ENCODE data around the gene LRMDA.

DNA sequence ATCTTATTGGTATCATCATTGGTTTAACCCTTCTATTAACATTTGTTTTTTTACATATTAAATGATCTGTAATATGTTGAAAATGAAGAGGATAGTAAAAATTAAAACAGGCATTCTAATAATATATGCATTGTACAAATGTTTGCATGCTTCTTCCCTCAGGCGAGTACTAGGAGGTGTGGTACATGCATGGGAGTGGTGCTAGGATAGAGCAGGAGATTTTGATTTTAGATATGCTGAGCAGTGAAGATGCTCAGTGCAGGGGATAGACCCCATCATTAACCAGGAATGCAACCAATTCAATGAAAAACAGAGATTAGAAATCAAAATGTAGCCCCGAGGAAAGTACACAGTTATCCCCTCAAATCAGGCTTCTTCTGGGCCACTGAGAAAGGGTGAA is 916.4 kb downstream of the LRMDA start:
- no peak for TF ChIP-seq CEBPB (IDR thresholded peaks at IDR 0.05)
- TF ChIP-seq, protein P1, sequence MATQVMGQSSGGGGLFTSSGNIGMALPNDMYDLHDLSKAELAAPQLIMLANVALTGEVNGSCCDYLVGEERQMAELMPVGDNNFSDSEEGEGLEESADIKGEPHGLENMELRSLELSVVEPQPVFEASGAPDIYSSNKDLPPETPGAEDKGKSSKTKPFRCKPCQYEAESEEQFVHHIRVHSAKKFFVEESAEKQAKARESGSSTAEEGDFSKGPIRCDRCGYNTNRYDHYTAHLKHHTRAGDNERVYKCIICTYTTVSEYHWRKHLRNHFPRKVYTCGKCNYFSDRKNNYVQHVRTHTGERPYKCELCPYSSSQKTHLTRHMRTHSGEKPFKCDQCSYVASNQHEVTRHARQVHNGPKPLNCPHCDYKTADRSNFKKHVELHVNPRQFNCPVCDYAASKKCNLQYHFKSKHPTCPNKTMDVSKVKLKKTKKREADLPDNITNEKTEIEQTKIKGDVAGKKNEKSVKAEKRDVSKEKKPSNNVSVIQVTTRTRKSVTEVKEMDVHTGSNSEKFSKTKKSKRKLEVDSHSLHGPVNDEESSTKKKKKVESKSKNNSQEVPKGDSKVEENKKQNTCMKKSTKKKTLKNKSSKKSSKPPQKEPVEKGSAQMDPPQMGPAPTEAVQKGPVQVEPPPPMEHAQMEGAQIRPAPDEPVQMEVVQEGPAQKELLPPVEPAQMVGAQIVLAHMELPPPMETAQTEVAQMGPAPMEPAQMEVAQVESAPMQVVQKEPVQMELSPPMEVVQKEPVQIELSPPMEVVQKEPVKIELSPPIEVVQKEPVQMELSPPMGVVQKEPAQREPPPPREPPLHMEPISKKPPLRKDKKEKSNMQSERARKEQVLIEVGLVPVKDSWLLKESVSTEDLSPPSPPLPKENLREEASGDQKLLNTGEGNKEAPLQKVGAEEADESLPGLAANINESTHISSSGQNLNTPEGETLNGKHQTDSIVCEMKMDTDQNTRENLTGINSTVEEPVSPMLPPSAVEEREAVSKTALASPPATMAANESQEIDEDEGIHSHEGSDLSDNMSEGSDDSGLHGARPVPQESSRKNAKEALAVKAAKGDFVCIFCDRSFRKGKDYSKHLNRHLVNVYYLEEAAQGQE (IDR thresholded peaks at IDR 0.05; ENCODE audit: low read depth), result no peak
- no peak for TF ChIP-seq RAD21 (IDR thresholded peaks at IDR 0.05; ENCODE audit: low read depth)
- TF ChIP-seq, protein P2, sequence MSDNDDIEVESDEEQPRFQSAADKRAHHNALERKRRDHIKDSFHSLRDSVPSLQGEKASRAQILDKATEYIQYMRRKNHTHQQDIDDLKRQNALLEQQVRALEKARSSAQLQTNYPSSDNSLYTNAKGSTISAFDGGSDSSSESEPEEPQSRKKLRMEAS (IDR thresholded peaks at IDR 0.05), result no peak
- TF ChIP-seq TEAD4 (IDR thresholded peaks at IDR 0.05), result no peak
- no peak for TF ChIP-seq YY1 (IDR thresholded peaks at IDR 0.05; ENCODE audit: low read depth)
- TF ChIP-seq EGR1 (IDR thresholded peaks at IDR 0.05), result no peak
- no peak for TF ChIP-seq EP300 (IDR thresholded peaks at IDR 0.05; ENCODE audit: borderline replicate concordance)
- TF ChIP-seq, protein P3, sequence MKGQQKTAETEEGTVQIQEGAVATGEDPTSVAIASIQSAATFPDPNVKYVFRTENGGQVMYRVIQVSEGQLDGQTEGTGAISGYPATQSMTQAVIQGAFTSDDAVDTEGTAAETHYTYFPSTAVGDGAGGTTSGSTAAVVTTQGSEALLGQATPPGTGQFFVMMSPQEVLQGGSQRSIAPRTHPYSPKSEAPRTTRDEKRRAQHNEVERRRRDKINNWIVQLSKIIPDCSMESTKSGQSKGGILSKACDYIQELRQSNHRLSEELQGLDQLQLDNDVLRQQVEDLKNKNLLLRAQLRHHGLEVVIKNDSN (IDR thresholded peaks at IDR 0.05), result no peak
- no peak for TF ChIP-seq TAF1 (IDR thresholded peaks at IDR 0.05; ENCODE audit: low read depth)
- no peak for TF ChIP-seq TCF12 (IDR thresholded peaks at IDR 0.05; ENCODE audit: low read depth)
- no peak for TF ChIP-seq CREB1 (IDR thresholded peaks at IDR 0.05; ENCODE audit: low read depth)
- no peak for TF ChIP-seq FOXM1 (IDR thresholded peaks at IDR 0.05; ENCODE audit: borderline replicate concordance, low read depth)

All from Ishikawa (cell line).